HEK293T (cell line): ENCODE measurements around the gene ACOXL.

Experiments used
- CTBP1 ChIP-seq: fragments of 450-650 bp; IDR thresholded peaks from 2 replicates; pipeline ENCODE4 v1.6.1; 2016; ENCODE audit warnings: borderline replicate concordance
- ELF4 ChIP-seq: fragments of 450-650 bp; IDR thresholded peaks from 2 replicates; pipeline ENCODE4 v1.6.1; 2017; ENCODE audit warnings: antibody characterized with exemption
- FOXA1 ChIP-seq: fragments of 450-650 bp; IDR thresholded peaks from 2 replicates; pipeline ENCODE4 v1.6.1; 2016; ENCODE audit warnings: mild to moderate bottlenecking
- FOXK2 ChIP-seq: fragments of 450-650 bp; IDR thresholded peaks from 2 replicates; pipeline ENCODE4 v1.6.1; 2016; ENCODE audit warnings: mild to moderate bottlenecking
- FOXM1 ChIP-seq: fragments of 450-650 bp; IDR thresholded peaks from 2 replicates; pipeline ENCODE4 v1.6.1; 2017; ENCODE audit warnings: mild to moderate bottlenecking, borderline replicate concordance
- SP1 ChIP-seq: fragments of 450-650 bp; IDR thresholded peaks from 2 replicates; pipeline ENCODE4 v1.6.1; 2017
- SUZ12 ChIP-seq: fragments of 450-650 bp; IDR thresholded peaks from 2 replicates; pipeline ENCODE4 v1.6.1; 2016; ENCODE audit warnings: mild to moderate bottlenecking
- TARDBP ChIP-seq: fragments of 450-650 bp; IDR thresholded peaks from 2 replicates; pipeline ENCODE4 v1.6.1; 2016
- TF ChIP-seq, protein P1 (sequence below): fragments of 450-650 bp; IDR thresholded peaks from 2 replicates; pipeline ENCODE4 v1.6.1; 2016

DNA sequence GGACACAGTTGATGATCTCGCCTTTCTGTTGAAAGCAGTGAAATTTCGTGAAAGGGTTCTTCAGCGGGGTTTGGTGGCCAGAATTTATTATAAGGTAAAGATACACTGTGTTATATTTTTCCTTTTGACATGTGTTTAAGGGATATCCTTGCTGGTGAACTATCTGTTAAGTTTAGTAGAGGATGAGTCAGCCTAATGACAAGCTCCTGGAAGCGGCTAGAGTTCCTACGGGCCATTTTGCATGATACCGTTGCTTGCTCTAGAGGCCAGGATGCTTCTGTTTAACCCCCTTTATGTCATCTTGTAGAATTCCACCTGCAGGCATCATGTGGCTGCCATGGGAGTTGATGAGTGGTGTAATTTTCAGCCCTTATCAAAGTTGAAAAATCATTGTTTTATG lies 263.5 kb downstream of the ACOXL start:
- TF ChIP-seq ELF4 = no peak
- TF ChIP-seq, protein P1, sequence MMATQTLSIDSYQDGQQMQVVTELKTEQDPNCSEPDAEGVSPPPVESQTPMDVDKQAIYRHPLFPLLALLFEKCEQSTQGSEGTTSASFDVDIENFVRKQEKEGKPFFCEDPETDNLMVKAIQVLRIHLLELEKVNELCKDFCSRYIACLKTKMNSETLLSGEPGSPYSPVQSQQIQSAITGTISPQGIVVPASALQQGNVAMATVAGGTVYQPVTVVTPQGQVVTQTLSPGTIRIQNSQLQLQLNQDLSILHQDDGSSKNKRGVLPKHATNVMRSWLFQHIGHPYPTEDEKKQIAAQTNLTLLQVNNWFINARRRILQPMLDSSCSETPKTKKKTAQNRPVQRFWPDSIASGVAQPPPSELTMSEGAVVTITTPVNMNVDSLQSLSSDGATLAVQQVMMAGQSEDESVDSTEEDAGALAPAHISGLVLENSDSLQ = no peak
- TF ChIP-seq SP1 = no peak
- TF ChIP-seq FOXM1 = no peak
- TF ChIP-seq FOXA1 = no peak
- TF ChIP-seq SUZ12 = no peak
- no peak for TF ChIP-seq TARDBP
- TF ChIP-seq CTBP1 = no peak
- no peak for TF ChIP-seq FOXK2
